IMR-90 (cell line): Measurements from ENCODE around the gene DEFB108B. TPM values are rescaled to one million over a fixed set of nuclear protein-coding genes. Genes with fewer than 3 reads are reported as not detected.
"Not testable (repeated sequence)": the region's sequence is repeated elsewhere in the genome, so short reads cannot be mapped to it uniquely, and the experiment has no call there.

ENCODE experiments used
- ATAC-seq: fragments of 200-7000 bp; cut with Tn5 transposase; 2 replicates; pipeline ENCODE4 v1.9.1; 2020; ENCODE audit warnings: low read depth, mild to moderate bottlenecking, moderate library complexity
- BruUV-seq: library from RNA; stranded (reverse); fragments of 400-500 nt; replicated peaks from 2 replicates; lab custom pipeline; 2021; lab: Mats Ljungman, UMichigan
- CTCF ChIA-PET: fragments of 300-600 bp; formaldehyde crosslinking; extraction: SDS; loops from one replicate; lab custom pipeline; 2021; ENCODE audit warnings: antibody characterized with exemption; lab: Yijun Ruan, JAX
- POLR2A ChIA-PET: fragments of 300-600 bp; sonication (Branson Sonifier 250); formaldehyde crosslinking; loops from one replicate; lab custom pipeline; 2022; ENCODE audit warnings: antibody characterized with exemption; ENCODE audit not compliant: unreplicated experiment; lab: Charles Lee
- DNase-seq: peaks from one replicate; pipeline ENCODE4 v3.0.0; 2013
- H2AFZ ChIP-seq: replicated peaks from 2 replicates; pipeline ENCODE3; 2013; ENCODE audit warnings: low read length, mild to moderate bottlenecking; ENCODE audit not compliant: poor library complexity
- H2AK5ac ChIP-seq: 2 replicates; pipeline ENCODE4 v1.6.1; 2013; ENCODE audit warnings: low read depth, low read length, inconsistent platforms
- H2AK9ac ChIP-seq: replicated peaks from 2 replicates; pipeline ENCODE3; 2013; ENCODE audit warnings: mild to moderate bottlenecking, low read depth, low read length, moderate library complexity; ENCODE audit not compliant: poor library complexity
- H2BK120ac ChIP-seq: 2 replicates; pipeline ENCODE4 v1.6.1; 2013; ENCODE audit warnings: low read depth, low read length, inconsistent platforms
- H2BK15ac ChIP-seq: 3 replicates; pipeline ENCODE4 v1.6.1; 2013; ENCODE audit warnings: low read depth, low read length, inconsistent platforms
- H2BK20ac ChIP-seq: 2 replicates; pipeline ENCODE4 v1.6.1; 2013; ENCODE audit warnings: low read depth, mild to moderate bottlenecking, inconsistent platforms, low read length, moderate library complexity
- H2BK5ac ChIP-seq: 2 replicates; pipeline ENCODE4 v1.6.1; 2013; ENCODE audit warnings: mild to moderate bottlenecking, low read depth, low read length, inconsistent platforms; ENCODE audit not compliant: poor library complexity, severe bottlenecking
- H3K14ac ChIP-seq: replicated peaks from 2 replicates; pipeline ENCODE4 v1.6.1; 2013; ENCODE audit warnings: low read depth, low read length, inconsistent platforms
- H3K18ac ChIP-seq: 2 replicates; pipeline ENCODE4 v1.6.1; 2013; ENCODE audit warnings: low read depth, low read length, control low read depth
- H3K23ac ChIP-seq: 2 replicates; pipeline ENCODE4 v1.6.1; 2013; ENCODE audit warnings: low read depth, low read length, inconsistent platforms
- H3K27ac ChIP-seq: 2 replicates; pipeline ENCODE4 v1.5.1; 2013; ENCODE audit warnings: mild to moderate bottlenecking, control low read depth, low read length; ENCODE audit not compliant: insufficient read depth
- H3K27me3 ChIP-seq: 2 replicates; pipeline ENCODE4 v1.6.1; 2013; ENCODE audit warnings: low read length; ENCODE audit not compliant: control insufficient read depth, insufficient read depth
- H3K36me3 ChIP-seq: 2 replicates; pipeline ENCODE4 v1.6.1; 2013; ENCODE audit warnings: low read length, mixed read lengths; ENCODE audit not compliant: control insufficient read depth, insufficient read depth
- H3K4ac ChIP-seq: 2 replicates; pipeline ENCODE4 v1.6.1; 2013; ENCODE audit warnings: low read depth, low read length, inconsistent platforms
- H3K4me1 ChIP-seq: 2 replicates; pipeline ENCODE4 v1.6.1; 2013; ENCODE audit warnings: low read length, mixed read lengths; ENCODE audit not compliant: control insufficient read depth, insufficient read depth
- H3K4me2 ChIP-seq: 2 replicates; pipeline ENCODE4 v1.6.1; 2013; ENCODE audit warnings: low read depth, mild to moderate bottlenecking, control low read depth, low read length, moderate library complexity
- H3K4me3 ChIP-seq: 2 replicates; pipeline ENCODE4 v1.5.1; 2013; ENCODE audit warnings: low read depth, mild to moderate bottlenecking, control low read depth, low read length, moderate library complexity; ENCODE audit not compliant: insufficient read depth
- H3K56ac ChIP-seq: 2 replicates; pipeline ENCODE4 v1.6.1; 2013; ENCODE audit warnings: low read length, inconsistent platforms; ENCODE audit not compliant: insufficient read depth; ENCODE audit errors: extremely low read depth
- H3K79me1 ChIP-seq, 2 experiments: 2 replicates each; pipeline ENCODE4 v1.6.1; 2013; ENCODE audit warnings: low read length in 2 of 2, inconsistent platforms in 1 of 2, low read depth in 1 of 2
- H3K9ac ChIP-seq: 2 replicates; pipeline ENCODE4 v1.6.1; 2013; ENCODE audit warnings: low read depth, low read length, control low read depth
- H3K9me1 ChIP-seq: 2 replicates; pipeline ENCODE4 v1.6.1; 2013; ENCODE audit warnings: low read length, inconsistent platforms; ENCODE audit not compliant: insufficient read depth
- H3K9me3 ChIP-seq: 2 replicates; pipeline ENCODE4 v1.6.1; 2013; ENCODE audit warnings: low read length; ENCODE audit not compliant: control insufficient read depth, insufficient read depth
- H4K20me1 ChIP-seq: 2 replicates; pipeline ENCODE4 v1.6.1; 2013; ENCODE audit warnings: low read length, inconsistent platforms; ENCODE audit not compliant: insufficient read depth
- H4K5ac ChIP-seq: 2 replicates; pipeline ENCODE4 v1.6.1; 2013; ENCODE audit warnings: mild to moderate bottlenecking, low read depth, low read length, control low read depth
- H4K8ac ChIP-seq, 2 experiments: 2 replicates each; pipeline ENCODE4 v1.6.1; 2013; ENCODE audit warnings: low read depth in 2 of 2, low read length in 2 of 2, control low read depth in 1 of 2, inconsistent platforms in 1 of 2
- H4K91ac ChIP-seq: 2 replicates; pipeline ENCODE4 v1.6.1; 2013; ENCODE audit warnings: low read depth, low read length, inconsistent platforms; ENCODE audit not compliant: insufficient read depth
- USF2 ChIP-seq: fragments of 150-350 bp; IDR thresholded peaks from 2 replicates; pipeline ENCODE4 v1.6.1; 2017; ENCODE audit warnings: mild to moderate bottlenecking, antibody characterized with exemption, low read length, low read depth
- WGBS, 2 experiments: methylation state at CpG; one replicate each; pipeline versions ENCODE4 v1.1.5 to v1.1.7; 2013; ENCODE audit warnings: missing lambda C conversion rate in 2 of 2; ENCODE audit not compliant: insufficient read length in 1 of 2; ENCODE audit errors: extremely low coverage in 2 of 2; 5-methylcytosine and 5-hydroxymethylcytosine counted together
- dilution Hi-C: fragments of 300-500 bp; cut with HindIII; formaldehyde crosslinking; loops from one replicate; pipeline ENCODE4 v1.14.3; 2018; ENCODE audit warnings: low sequenced_read_pairs; ENCODE audit not compliant: unreplicated experiment
- in situ Hi-C: fragments of 300-500 bp; cut with MboI; formaldehyde crosslinking; loops from 3 replicates; pipeline ENCODE4 v1.14.3; 2019; ENCODE audit warnings: low sequenced_read_pairs, inconsistent platforms, mixed read lengths
- intact Hi-C: fragments of 100-400 bp; cut with micrococcal nuclease; formaldehyde crosslinking; loops from 2 replicates; pipeline ENCODE4 v1.10.0; 2022
- polyA plus RNA-seq, 3 experiments: library from polyadenylated mRNA; depleted of rRNA; stranded (reverse); fragments of >200 nt; gene quantifications; 2 replicates each; pipeline ENCODE4 v1.2.3, GENCODE V29; 2012; ENCODE audit warnings: low replicate concordance in 1 of 3
- total RNA-seq: library from RNA; depleted of rRNA; stranded (reverse); fragments of >200 nt; gene quantifications from 2 replicates; pipeline ENCODE4 v1.2.3, GENCODE V29; 2012

The DEFB108B gene
- total and polyA plus RNA-seq, 2 of the 4 experiments (the other 2 are of a cell fraction) = not detected

GRCh38 chr11:71786848-71787097 is 46.2 kb upstream of the DEFB108B start:
- intact Hi-C loops, in situ Hi-C loops, H4K8ac ChIP-seq, H2BK5ac ChIP-seq, POLR2A ChIA-PET, H2BK15ac ChIP-seq, H4K5ac ChIP-seq, H3K9ac ChIP-seq, H3K79me1 ChIP-seq, H3K23ac ChIP-seq, H3K9me1 ChIP-seq, H3K9me3 ChIP-seq, CTCF ChIA-PET, H4K20me1 ChIP-seq, H2AK9ac ChIP-seq, H2AFZ ChIP-seq, H3K56ac ChIP-seq, H3K27me3 ChIP-seq, H2BK120ac ChIP-seq, H3K14ac ChIP-seq, H3K4me1 ChIP-seq, DNase-seq, H3K18ac ChIP-seq, H3K36me3 ChIP-seq, H2AK5ac ChIP-seq, H3K4ac ChIP-seq, H3K4me2 ChIP-seq, H3K27ac ChIP-seq, H2BK20ac ChIP-seq, H4K91ac ChIP-seq, dilution Hi-C loops, BruUV-seq: not testable (repeated sequence)
- peak overlapping the region; percentile 67; the same call in 1 of the 2 replicates for H3K4me3 ChIP-seq
- peak; percentile 68; the same call in 1 of the 2 replicates for TF ChIP-seq USF2
- ATAC-seq = peak; percentile 97
- no CpG with 5 or more reads among the region's 22 CpGs for WGBS, 2 experiments
